Measurements from ENCODE around the gene EDEM3. TPM values are rescaled to one million over a fixed set of nuclear protein-coding genes. Genes with fewer than 3 reads are reported as not detected.

The EDEM3 gene
- total RNA-seq, 1 experiment from 2014 or later, result 44.5 TPM

DNA sequence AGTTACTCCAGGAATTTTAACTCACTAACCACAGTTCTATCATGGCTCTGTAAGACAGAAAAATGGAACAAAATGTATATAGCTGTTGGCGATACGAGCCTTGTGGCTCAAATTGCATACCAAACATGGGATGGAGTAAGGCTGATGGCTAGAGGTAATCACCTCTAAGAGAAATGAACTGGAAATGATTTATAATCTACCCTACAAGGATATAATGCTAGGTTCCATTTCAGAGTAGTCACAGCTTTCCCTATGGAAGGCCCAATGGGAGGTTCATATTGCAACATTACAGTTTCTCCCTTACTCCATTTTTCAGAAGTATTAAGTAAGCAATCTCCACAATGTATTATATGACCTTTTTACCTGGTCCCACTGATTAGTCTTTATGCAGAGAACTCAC is 61.6 kb downstream of the EDEM3 start:
- H3K4me3 Mint-ChIP-seq (ENCODE audit: low read depth, unreplicated experiment), result no peak overlapping the region
- no peaks in the 10 kb centered on the region for H3K4me1 Mint-ChIP-seq (ENCODE audit: low read depth, unreplicated experiment)
- intact Hi-C loops (cut with micrococcal nuclease; ENCODE audit: unreplicated experiment), result no loop called here
- no peak overlapping the region for H3K27ac Mint-ChIP-seq (ENCODE audit: unreplicated experiment)
- BruUV-seq (replicated peaks), result no TSS peak
- TF ChIP-seq, protein P1, sequence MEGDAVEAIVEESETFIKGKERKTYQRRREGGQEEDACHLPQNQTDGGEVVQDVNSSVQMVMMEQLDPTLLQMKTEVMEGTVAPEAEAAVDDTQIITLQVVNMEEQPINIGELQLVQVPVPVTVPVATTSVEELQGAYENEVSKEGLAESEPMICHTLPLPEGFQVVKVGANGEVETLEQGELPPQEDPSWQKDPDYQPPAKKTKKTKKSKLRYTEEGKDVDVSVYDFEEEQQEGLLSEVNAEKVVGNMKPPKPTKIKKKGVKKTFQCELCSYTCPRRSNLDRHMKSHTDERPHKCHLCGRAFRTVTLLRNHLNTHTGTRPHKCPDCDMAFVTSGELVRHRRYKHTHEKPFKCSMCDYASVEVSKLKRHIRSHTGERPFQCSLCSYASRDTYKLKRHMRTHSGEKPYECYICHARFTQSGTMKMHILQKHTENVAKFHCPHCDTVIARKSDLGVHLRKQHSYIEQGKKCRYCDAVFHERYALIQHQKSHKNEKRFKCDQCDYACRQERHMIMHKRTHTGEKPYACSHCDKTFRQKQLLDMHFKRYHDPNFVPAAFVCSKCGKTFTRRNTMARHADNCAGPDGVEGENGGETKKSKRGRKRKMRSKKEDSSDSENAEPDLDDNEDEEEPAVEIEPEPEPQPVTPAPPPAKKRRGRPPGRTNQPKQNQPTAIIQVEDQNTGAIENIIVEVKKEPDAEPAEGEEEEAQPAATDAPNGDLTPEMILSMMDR (IDR thresholded peaks at IDR 0.05; ENCODE audit: unreplicated experiment), result no peak
- no peaks in the 10 kb centered on the region for H3K9me3 Mint-ChIP-seq (ENCODE audit: low read depth, unreplicated experiment)
- H3K27me3 Mint-ChIP-seq (ENCODE audit: unreplicated experiment), result no peaks in the 10 kb centered on the region
- no peak for DNase-seq
- CTCF ChIA-PET, result interaction anchor here (2.5 kb wide), 1 partner anchor 29 kb away, joined by 8 read pairs; no protein-coding TSS in a partner anchor
- peaks cover 5% of the 10 kb centered on the region for H3K36me3 Mint-ChIP-seq (ENCODE audit: insufficient read depth, unreplicated experiment)

GRCh38 chr1:184691719-184692324 is 62.8 kb downstream of the EDEM3 start:
- DNase-seq, result peak; percentile 28
- no peaks in the 10 kb centered on the region for H3K27me3 Mint-ChIP-seq (ENCODE audit: unreplicated experiment)
- peaks cover 5% of the 10 kb centered on the region for H3K36me3 Mint-ChIP-seq (ENCODE audit: insufficient read depth, unreplicated experiment)
- no peak overlapping the region for H3K4me3 Mint-ChIP-seq (ENCODE audit: low read depth, unreplicated experiment)
- TF ChIP-seq, protein P1 (IDR thresholded peaks at IDR 0.05; ENCODE audit: unreplicated experiment), result peak; percentile 44
- no TSS peak for BruUV-seq (replicated peaks)
- CTCF ChIA-PET, result interaction anchor here (0.6 to 2.5 kb wide), 5 partner anchors 8 to 702 kb away, joined by 3 to 8 read pairs (median 3); no protein-coding TSS in a partner anchor
- H3K9me3 Mint-ChIP-seq (ENCODE audit: low read depth, unreplicated experiment), result no peaks in the 10 kb centered on the region
- no peaks in the 10 kb centered on the region for H3K4me1 Mint-ChIP-seq (ENCODE audit: low read depth, unreplicated experiment)
- H3K27ac Mint-ChIP-seq (ENCODE audit: unreplicated experiment), result no peak overlapping the region
- intact Hi-C loops (cut with micrococcal nuclease; ENCODE audit: unreplicated experiment), result loop anchor here (1.0 kb wide), 1 partner anchor 617 kb away; no protein-coding TSS in a partner anchor

- no peaks in the 10 kb centered on the region for H3K27me3 Mint-ChIP-seq (ENCODE audit: unreplicated experiment)
- no peaks in the 10 kb centered on the region for H3K4me1 Mint-ChIP-seq (ENCODE audit: low read depth, unreplicated experiment)
- no TSS peak for BruUV-seq (replicated peaks)
- intact Hi-C loops (cut with micrococcal nuclease; ENCODE audit: unreplicated experiment), result no loop called here
- no peak overlapping the region for H3K4me3 Mint-ChIP-seq (ENCODE audit: low read depth, unreplicated experiment)
- H3K27ac Mint-ChIP-seq (ENCODE audit: unreplicated experiment), result no peak overlapping the region
- no peaks in the 10 kb centered on the region for H3K9me3 Mint-ChIP-seq (ENCODE audit: low read depth, unreplicated experiment)
- CTCF ChIA-PET, result no interaction called here
- DNase-seq, result no peak
- peaks cover 5% of the 10 kb centered on the region for H3K36me3 Mint-ChIP-seq (ENCODE audit: insufficient read depth, unreplicated experiment)
- TF ChIP-seq, protein P1 (IDR thresholded peaks at IDR 0.05; ENCODE audit: unreplicated experiment), result no peak
Measured at GRCh38 chr1:184686540-184686939, 68.1 kb downstream of the EDEM3 start.

DNA sequence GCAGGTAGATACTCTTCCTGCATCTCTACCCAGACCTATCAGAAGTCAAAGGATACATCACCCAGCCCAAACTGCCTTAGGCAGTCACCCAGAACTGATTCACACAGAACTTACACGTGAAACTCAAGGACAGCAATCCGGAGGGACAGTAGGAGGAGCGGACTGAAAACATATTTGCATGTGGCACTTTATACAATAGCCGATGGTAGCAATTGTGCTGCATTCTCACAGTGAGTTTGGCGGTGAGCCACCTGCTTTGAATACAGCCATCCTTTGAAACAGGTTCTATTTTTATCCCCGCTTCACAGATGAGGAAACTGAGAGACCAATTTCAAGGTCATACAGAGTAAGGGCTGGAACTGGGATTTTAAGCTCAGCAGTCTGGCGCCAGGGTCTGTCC is 69.5 kb downstream of the EDEM3 start:
- no peaks in the 10 kb centered on the region for H3K4me1 Mint-ChIP-seq (ENCODE audit: low read depth, unreplicated experiment)
- peaks cover 5% of the 10 kb centered on the region for H3K36me3 Mint-ChIP-seq (ENCODE audit: insufficient read depth, unreplicated experiment)
- H3K27me3 Mint-ChIP-seq (ENCODE audit: unreplicated experiment), result no peaks in the 10 kb centered on the region
- TF ChIP-seq, protein P1 (IDR thresholded peaks at IDR 0.05; ENCODE audit: unreplicated experiment), result no peak
- no peaks in the 10 kb centered on the region for H3K9me3 Mint-ChIP-seq (ENCODE audit: low read depth, unreplicated experiment)
- CTCF ChIA-PET, result no interaction called here
- intact Hi-C loops (cut with micrococcal nuclease; ENCODE audit: unreplicated experiment), result no loop called here
- H3K4me3 Mint-ChIP-seq (ENCODE audit: low read depth, unreplicated experiment), result no peak overlapping the region
- no peak overlapping the region for H3K27ac Mint-ChIP-seq (ENCODE audit: unreplicated experiment)
- no peak for DNase-seq
- no TSS peak for BruUV-seq (replicated peaks)
